Bronchial epithelial cell (primary cell): ENCODE data around the gene HOXD8. TPM values are rescaled to one million over a fixed set of nuclear protein-coding genes. Genes with fewer than 3 reads are reported as not detected.

Experiments
- DNase-seq: peaks from one replicate; pipeline ENCODE4 v3.0.0-alpha.2; 2010; ENCODE audit warnings: low read depth
- FAIRE-seq: peaks from 2 replicates; lab custom pipeline; 2011; peaks lifted over from hg19 to GRCh38; lab: Jason Lieb, UNC
- H3K27me3 ChIP-seq: 2 replicates; pipeline ENCODE4 v1.5.1; 2011; ENCODE audit warnings: low read length; ENCODE audit not compliant: control insufficient read depth, insufficient read depth
- H3K36me3 ChIP-seq: 2 replicates; pipeline ENCODE4 v1.5.1; 2011; ENCODE audit warnings: low read length; ENCODE audit not compliant: control insufficient read depth, insufficient read depth
- H3K4me3 ChIP-seq: 2 replicates; pipeline ENCODE4 v1.5.1; 2011; ENCODE audit warnings: mild to moderate bottlenecking, low read depth, low read length, control low read depth
- total RNA-seq: library from RNA; depleted of rRNA; stranded (reverse); fragments of >200 nt; gene quantifications from 2 replicates; pipeline ENCODE4 v1.2.1, GENCODE V29; 2014
- TF ChIP-seq, protein P1 (sequence below): IDR thresholded peaks from 2 replicates; pipeline ENCODE4 v1.5.1; 2011; ENCODE audit warnings: mild to moderate bottlenecking, moderate library complexity, low read length, control low read depth, inconsistent platforms; ENCODE audit not compliant: insufficient read depth, severe bottlenecking

Gene HOXD8
- total RNA-seq, 1 donor from 2014 or later = not detected

DNA sequence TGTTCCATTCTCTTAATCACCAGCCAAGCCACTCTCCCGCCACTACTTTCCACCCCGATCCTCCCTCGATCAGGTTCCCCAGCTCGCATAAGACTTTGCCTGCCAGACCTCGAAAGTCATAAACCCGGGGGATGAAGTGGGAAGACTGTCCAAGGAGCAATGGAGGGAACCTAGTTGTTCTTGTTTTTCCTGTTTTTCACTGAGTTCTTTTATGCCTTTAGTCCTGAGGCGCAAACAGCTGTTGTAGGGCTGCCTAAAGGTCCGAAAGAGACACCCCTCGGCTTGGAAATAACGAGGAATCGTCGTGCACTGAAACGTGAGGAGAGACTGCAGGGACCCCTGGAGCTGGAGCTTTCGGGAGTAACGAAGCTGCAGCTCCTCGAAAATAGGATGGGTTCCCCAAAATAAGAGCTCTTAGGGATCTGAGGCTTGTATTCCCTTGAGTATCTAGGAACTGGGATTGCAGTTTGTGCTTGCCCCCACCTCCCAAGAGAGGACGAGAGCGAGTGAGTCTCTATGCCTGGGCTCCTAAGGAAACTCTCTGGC, 31.6 kb upstream of the HOXD8 start:
- H3K4me3 ChIP-seq = no peak overlapping the region
- TF ChIP-seq, protein P1, sequence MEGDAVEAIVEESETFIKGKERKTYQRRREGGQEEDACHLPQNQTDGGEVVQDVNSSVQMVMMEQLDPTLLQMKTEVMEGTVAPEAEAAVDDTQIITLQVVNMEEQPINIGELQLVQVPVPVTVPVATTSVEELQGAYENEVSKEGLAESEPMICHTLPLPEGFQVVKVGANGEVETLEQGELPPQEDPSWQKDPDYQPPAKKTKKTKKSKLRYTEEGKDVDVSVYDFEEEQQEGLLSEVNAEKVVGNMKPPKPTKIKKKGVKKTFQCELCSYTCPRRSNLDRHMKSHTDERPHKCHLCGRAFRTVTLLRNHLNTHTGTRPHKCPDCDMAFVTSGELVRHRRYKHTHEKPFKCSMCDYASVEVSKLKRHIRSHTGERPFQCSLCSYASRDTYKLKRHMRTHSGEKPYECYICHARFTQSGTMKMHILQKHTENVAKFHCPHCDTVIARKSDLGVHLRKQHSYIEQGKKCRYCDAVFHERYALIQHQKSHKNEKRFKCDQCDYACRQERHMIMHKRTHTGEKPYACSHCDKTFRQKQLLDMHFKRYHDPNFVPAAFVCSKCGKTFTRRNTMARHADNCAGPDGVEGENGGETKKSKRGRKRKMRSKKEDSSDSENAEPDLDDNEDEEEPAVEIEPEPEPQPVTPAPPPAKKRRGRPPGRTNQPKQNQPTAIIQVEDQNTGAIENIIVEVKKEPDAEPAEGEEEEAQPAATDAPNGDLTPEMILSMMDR = no peak

DNA sequence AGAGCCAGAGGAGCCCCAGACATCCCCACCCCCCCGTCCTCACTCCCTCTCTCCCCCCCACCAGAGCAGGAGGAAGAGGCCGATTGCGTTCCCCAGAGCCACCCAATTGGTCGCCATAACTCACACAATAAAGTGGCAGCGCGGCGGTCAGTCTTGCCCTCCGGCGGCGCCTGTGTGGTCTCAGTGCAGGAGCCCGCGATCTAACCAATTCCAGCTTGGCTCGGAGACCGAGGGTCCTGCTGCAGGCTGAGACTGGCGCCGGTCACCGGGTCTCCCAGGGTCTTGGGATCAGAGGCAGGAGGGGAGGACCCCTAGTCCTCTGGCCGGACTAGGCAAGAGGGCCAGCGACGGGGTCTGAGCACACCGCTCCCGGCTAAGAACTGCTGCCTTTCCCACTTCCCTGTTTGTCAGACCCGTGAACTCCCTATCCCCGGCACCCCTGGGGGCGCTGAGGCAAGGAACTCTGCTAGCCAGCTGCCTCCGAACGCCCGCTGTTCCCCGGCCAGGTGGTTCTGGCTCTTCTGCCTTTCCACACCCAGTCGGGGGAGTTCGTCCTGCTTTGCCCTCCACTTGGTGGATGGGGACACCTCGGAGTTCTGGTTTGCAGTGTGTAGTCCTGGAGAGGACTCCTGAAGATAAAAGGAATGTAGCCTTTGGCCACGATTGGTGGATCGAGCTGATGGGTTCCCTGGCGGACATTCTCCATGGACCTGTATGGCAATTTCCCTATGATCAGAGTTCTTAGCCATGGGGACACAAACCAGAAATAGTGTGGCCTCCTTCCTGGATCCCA, 30.9 kb upstream of the HOXD8 start:
- TF ChIP-seq, protein P1 = no peak
- no peaks in the 10 kb centered on the region for H3K36me3 ChIP-seq
- FAIRE-seq (no peak), DNase-seq (no peak)
- H3K4me3 ChIP-seq = no peak overlapping the region
- H3K27me3 ChIP-seq = peaks cover 79% of the 10 kb centered on the region

More for the DNA sequence above, 31.6 kb upstream of the HOXD8 start:
- DNase-seq = no peak
- Histone ChIP-seq H3K36me3 (no peaks in the 10 kb centered on the region), H3K27me3 (peaks cover 81% of the 10 kb centered on the region)
- FAIRE-seq = no peak

DNA sequence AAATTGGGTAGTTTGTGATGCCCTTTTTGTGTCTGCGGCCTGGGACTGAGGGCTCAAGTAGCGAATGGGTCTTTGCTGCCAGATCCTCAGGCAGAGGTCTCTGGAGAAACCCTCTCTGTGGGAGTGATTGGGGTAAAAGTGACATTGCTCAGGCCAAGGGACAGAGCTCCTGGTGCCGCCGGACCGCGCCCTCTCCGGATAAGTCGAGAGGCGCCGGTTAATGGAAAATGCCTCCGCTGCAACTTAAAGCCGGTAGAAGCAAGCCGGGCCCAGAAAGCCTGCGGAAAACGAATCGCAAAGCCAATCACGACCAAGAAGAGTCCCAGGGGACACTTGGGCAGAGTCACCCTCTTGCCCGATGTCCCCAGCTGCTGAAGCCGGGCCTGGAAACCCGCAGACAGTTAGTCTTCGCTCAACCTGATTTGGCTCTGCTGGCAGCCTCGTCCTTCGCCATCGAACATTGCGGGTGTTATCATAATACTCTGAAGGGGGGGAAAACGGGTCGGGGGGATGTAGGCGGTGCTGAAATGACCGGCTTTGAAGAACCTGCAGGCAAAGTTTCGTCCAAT, 30.3 kb upstream of the HOXD8 start:
- peaks cover 79% of the 10 kb centered on the region for H3K27me3 ChIP-seq
- no peaks in the 10 kb centered on the region for H3K36me3 ChIP-seq
- FAIRE-seq (no peak), DNase-seq (no peak)
- H3K4me3 ChIP-seq = no peak overlapping the region
- TF ChIP-seq, protein P1 = no peak

DNA sequence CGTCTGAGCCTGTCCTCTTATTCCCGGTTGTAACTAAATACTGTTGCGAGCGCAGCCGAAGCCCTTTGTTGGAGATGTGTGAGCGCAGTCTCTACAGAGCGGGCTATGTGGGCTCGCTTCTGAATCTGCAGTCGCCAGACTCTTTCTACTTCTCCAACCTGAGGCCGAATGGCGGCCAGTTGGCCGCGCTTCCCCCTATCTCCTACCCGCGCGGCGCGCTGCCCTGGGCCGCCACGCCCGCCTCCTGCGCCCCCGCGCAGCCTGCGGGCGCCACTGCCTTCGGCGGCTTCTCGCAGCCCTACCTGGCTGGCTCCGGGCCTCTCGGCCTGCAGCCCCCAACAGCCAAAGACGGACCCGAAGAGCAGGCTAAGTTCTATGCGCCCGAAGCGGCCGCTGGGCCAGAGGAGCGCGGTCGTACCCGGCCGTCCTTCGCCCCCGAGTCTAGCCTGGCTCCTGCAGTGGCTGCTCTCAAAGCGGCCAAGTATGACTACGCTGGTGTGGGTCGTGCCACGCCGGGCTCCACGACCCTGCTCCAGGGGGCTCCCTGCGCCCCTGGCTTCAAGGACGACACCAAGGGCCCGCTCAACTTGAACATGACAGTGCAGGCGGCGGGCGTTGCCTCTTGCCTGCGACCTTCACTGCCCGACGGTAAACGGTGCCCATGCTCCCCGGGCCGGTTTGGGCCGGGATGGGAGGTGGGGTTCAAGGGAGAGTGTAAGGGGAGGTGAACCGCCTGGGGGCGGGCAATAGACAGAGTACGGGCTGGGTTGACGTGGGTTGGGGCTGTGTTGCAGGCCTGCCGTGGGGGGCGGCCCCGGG, 29.6 kb upstream of the HOXD8 start, which contains the start of gene HOXD12:
TSS of gene HOXD12 (plus strand) at position 68 of the 819 bp plus-strand sequence. CDS start at position 75, 7 bp downstream.
- no peak within 1 kb of the TSS for H3K4me3 ChIP-seq
- TF ChIP-seq, protein P1 = no peak
- no peak for DNase-seq
- no peak for FAIRE-seq
- H3K36me3 ChIP-seq = no peaks in the 10 kb centered on the region
- H3K27me3 ChIP-seq = peaks cover 81% of the 10 kb centered on the region

DNA sequence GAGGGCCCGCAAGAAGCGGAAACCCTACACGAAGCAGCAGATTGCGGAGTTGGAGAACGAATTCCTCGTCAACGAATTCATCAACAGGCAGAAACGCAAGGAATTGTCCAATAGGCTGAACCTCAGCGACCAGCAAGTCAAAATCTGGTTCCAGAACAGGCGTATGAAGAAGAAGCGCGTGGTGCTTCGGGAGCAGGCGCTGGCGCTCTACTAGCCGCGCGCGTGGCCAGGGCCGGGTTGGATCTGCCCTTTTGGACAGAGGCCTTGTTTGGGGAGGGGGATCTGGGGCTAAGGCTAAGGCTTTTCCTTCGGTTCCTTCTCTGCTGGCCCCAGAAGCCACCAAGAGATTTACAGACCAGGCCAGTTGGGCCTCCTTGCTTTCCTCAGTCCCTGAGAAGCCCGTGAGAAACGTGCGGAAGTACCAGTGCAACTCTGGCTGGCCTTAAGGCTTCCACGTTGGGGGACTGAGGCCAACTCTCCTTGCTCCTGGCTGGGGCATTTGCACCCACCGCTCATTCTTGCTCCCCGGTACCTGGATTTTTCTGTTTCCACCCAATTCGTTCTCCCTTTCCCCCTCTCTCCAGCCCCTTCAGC, 28.9 kb upstream of the HOXD8 start:
- no peak for FAIRE-seq
- peaks cover 87% of the 10 kb centered on the region for H3K27me3 ChIP-seq
- H3K4me3 ChIP-seq = no peak overlapping the region
- TF ChIP-seq, protein P1 = no peak
- no peak for DNase-seq
- H3K36me3 ChIP-seq = no peaks in the 10 kb centered on the region
